A549 (cell line): ENCODE measurements around the gene HOXB3.

ENCODE experiments used
- CTCF ChIP-seq: fragments of >200 bp; sonication (Bioruptor Twin); formaldehyde crosslinking; IDR thresholded peaks from 3 replicates; pipeline ENCODE4 v1.5.1; 2016
- EP300 ChIP-seq, 2 experiments: fragments of >200 bp; sonication (Bioruptor Twin); formaldehyde crosslinking; IDR thresholded peaks; 2 replicates in 1 of 2; 3 replicates in 1 of 2; pipeline ENCODE4 v1.6.1; 2016 to 2017
- FOSL2 ChIP-seq, 2 experiments: fragments of 450-650 bp in 1 of 2; fragments of >200 bp in 1 of 2; sonication (Bioruptor Twin) in 1 of 2; formaldehyde crosslinking; IDR thresholded peaks; 2 replicates each; pipeline versions ENCODE4 v1.5.0 to v1.6.1; 2016 to 2020; ENCODE audit warnings: mild to moderate bottlenecking in 1 of 2, moderate library complexity in 1 of 2
- HDAC2 ChIP-seq: fragments of 200-600 bp; sonication (generic); IDR thresholded peaks from 2 replicates; pipeline ENCODE4 v1.6.1; 2016
- HEYL ChIP-seq: fragments of 250-450 bp; sonication (Bioruptor Pico); IDR thresholded peaks from 2 replicates; pipeline ENCODE4 v1.8.0; 2021; ENCODE audit warnings: mild to moderate bottlenecking, moderate library complexity
- NPAS2 ChIP-seq: fragments of 250-450 bp; sonication (Bioruptor Pico); IDR thresholded peaks from 2 replicates; pipeline ENCODE4 v1.8.0; 2022; ENCODE audit warnings: mild to moderate bottlenecking, moderate library complexity, borderline replicate concordance
- POLR2AphosphoS2 ChIP-seq: conservative IDR thresholded peaks from 2 replicates; pipeline ENCODE4 v1.6.1; 2012; ENCODE audit warnings: low read length, improper control_type of control experiment, inconsistent platforms
- USF2 ChIP-seq: fragments of 450-650 bp; IDR thresholded peaks from 2 replicates; pipeline ENCODE4 v1.6.1; 2014; ENCODE audit warnings: antibody characterized with exemption

- no peak for TF ChIP-seq CTCF
- no peak for TF ChIP-seq HDAC2
- TF ChIP-seq FOSL2 (IDR thresholded peaks at IDR 0.05): no peak
- no peak for TF ChIP-seq FOSL2 (CRISPR knock-in tag; IDR thresholded peaks at IDR 0.05)
- TF ChIP-seq EP300 (IDR thresholded peaks at IDR 0.05): no peak
- TF ChIP-seq HEYL (CRISPR knock-in tag): no peak
- no peak for TF ChIP-seq NPAS2 (CRISPR knock-in tag)
- TF ChIP-seq POLR2AphosphoS2: no peak
- no peak for TF ChIP-seq USF2
These were observed 42.1 kb downstream of the HOXB3 start for GRCh38 chr17:48547808-48548522.
